Activated T-cell treated with anti-CD3 and anti-CD28 coated beads, Interleukin-2, amount 50 U/mL, for 72 hours (primary cell): ENCODE data around the gene RERE. TPM values are rescaled to one million over a fixed set of nuclear protein-coding genes. Genes with fewer than 3 reads are reported as not detected.

Source experiments
- ATAC-seq, 2 donors: fragments of 150-1000 bp; cut with Tn5 transposase; replicated peaks in 1 of 2; 2 replicates each; pipeline ENCODE4 v1.10.0; 2021; ENCODE audit warnings: moderate library complexity in 2 of 2, mild to moderate bottlenecking in 1 of 2
- DNase-seq, 2 donors: peaks; one replicate each; pipeline ENCODE4 v3.0.0; 2021 to 2022; ENCODE audit warnings: mixed read lengths in 1 of 2
- H3K27ac Mint-ChIP-seq: one replicate; pipeline ENCODE4 v1.8.0; 2022; ENCODE audit warnings: mild to moderate bottlenecking, moderate library complexity, mixed read lengths
- H3K27me3 Mint-ChIP-seq: one replicate; pipeline ENCODE4 v1.8.0; 2022; ENCODE audit warnings: low read depth, mixed read lengths
- H3K36me3 Mint-ChIP-seq, 2 donors: one replicate each; pipeline ENCODE4 v1.8.0; 2022; ENCODE audit warnings: mixed read lengths in 2 of 2, mild to moderate bottlenecking in 1 of 2; ENCODE audit not compliant: insufficient read depth in 2 of 2
- H3K4me1 Mint-ChIP-seq: one replicate; pipeline ENCODE4 v1.8.0; 2022; ENCODE audit warnings: low read depth, mixed read lengths
- H3K4me3 Mint-ChIP-seq, 2 donors: one replicate each; pipeline ENCODE4 v1.8.0; 2022; ENCODE audit warnings: mild to moderate bottlenecking in 2 of 2, mixed read lengths in 2 of 2, moderate library complexity in 2 of 2
- H3K9me3 Mint-ChIP-seq, 2 donors: one replicate each; pipeline ENCODE4 v1.8.0; 2022; ENCODE audit warnings: mixed read lengths in 2 of 2
- total RNA-seq, 2 donors: library from RNA; stranded (reverse); gene quantifications; one replicate each; pipeline ENCODE4 v1.2.3, GENCODE V29; 2022

The RERE gene
- total RNA-seq, 2 donors from 2014 or later: 98.7 to 105 TPM

DNA sequence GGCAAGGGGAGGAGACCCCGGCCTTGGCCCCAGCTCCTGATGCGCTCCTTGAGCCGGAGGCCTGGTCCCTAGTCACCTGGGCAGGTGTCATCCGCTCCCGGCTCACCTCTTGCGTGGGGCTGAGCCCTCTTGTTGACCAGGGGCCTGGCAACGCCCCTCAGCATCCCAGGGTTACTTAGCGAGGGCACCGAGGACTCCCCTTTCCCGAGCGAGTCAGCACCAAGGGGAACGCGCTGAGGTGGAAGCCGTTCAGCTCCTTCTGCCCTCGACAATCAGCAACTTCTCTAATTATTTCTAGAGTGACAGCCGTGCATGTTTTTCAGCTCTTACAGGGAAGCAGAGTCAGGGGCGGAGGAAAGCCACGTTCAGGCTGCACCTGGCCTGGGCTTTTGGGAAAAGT is 499.0 kb downstream of the RERE start:
- DNase-seq (no peak), ATAC-seq (peak in 1 of 2 donors; percentile 6)
- Mint-ChIP-seq H3K4me3 (peak overlapping the region; percentile 75 to 83), H3K4me1 (peaks cover 43% of the 10 kb centered on the region), H3K36me3 (peaks cover 0 to 3% of the 10 kb centered on the region in 2 donors), H3K27me3 (peaks cover 42% of the 10 kb centered on the region), H3K27ac (no peak overlapping the region), H3K9me3 (peaks cover 3% of the 10 kb centered on the region in 2 donors)

DNA sequence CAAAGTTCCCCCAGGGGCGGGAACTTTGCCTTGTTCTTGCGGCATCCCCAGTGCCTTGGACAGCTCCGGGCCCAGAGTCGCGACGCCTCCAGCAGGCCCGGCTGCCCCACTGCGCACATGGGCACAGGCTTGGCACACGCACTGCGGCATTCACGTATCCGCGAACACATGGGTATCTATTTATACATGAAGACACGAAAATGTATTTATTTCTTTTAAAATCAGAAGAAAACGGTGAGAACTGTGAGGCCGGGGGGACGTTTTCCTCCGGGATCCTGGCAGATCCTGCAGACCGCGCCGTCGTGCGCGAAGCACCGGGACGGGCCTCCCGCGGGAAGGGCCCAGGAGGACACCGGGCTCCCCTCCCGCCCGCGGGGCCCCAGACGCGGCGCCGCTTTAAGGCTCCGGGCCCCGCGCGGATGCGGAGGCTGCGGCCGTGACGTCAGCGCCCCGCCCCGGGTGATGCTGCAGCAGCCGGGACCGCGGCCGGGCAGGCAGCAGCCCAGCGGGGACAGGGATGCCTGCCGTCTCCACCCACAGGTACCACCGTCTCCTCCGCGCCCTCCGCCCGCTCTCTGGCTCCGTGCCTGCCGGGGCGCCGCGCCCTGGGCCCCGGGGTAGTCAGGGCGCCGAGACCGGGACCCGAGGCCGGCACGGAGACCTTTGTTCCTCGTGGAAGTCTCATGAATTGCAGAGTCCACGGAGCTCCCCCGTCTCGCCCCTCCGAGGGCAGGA is 499.6 kb downstream of the RERE start, which contains the start of gene SLC45A1:
SLC45A1 (plus strand) TSS at position 468 of the 735 bp plus-strand sequence. CDS start 6,216 bp downstream, outside the sequence.
- H3K27me3 Mint-ChIP-seq: peaks cover 42% of the 10 kb centered on the region
- peak; percentile 96 to 98 for ATAC-seq
- H3K9me3 Mint-ChIP-seq: peaks cover 3% of the 10 kb centered on the region in 2 donors
- DNase-seq: peak; percentile 88 to 91
- peaks cover 0 to 3% of the 10 kb centered on the region in 2 donors for H3K36me3 Mint-ChIP-seq
- no peak within 1 kb of the TSS for H3K27ac Mint-ChIP-seq
- peaks cover 43% of the 10 kb centered on the region for H3K4me1 Mint-ChIP-seq
- peak within 1 kb of the TSS; percentile 80 to 83 for H3K4me3 Mint-ChIP-seq

DNA sequence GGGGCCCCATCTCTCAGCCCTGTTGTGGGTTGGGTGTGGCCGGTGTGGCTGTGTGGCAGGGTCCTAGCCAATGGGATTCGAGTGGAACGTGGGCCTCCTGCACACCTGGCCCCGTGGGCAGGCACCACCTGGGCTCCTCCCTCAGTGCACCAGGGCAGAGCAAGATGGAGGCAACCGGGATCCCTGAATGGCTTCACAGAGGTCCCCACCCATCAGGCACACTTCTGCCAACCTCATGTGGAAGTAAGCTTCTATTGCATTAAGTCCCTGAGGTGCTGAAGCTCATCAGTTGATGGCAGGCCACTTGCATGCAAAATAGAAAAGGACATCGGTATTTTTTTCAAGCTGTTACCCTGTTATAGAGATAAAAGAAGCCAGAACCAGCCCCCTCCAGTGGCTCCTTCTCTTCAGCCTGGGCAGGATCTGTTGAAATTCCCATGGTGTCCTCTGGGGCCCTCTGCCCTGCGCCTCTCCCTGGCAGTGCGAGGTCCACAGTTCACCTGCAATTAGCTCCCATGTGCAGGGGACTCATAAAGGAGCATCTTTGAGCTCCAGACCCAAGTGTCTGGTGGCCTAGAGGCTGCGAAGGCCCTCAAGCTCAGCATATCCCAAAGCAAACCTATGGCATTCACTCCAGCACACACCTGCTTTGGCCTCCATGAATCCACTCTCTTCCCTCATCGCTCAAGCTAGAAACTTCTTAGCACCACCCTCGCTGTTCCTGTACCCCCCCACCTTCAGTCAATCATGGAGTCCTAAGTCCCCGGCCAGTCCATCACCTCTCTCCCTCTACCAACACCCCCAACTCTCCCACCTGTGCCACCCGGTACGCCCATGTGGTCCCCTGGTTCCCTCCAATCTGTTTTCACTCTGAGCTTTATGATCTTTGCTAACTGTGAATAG is 501.6 kb downstream of the RERE start:
- Mint-ChIP-seq H3K4me1 (peaks cover 34% of the 10 kb centered on the region), H3K4me3 (no peak overlapping the region), H3K36me3 (no peaks in the 10 kb centered on the region), H3K27ac (no peak overlapping the region), H3K27me3 (peaks cover 42% of the 10 kb centered on the region), H3K9me3 (no peaks in the 10 kb centered on the region)
- ATAC-seq: no peak
- DNase-seq: no peak

DNA sequence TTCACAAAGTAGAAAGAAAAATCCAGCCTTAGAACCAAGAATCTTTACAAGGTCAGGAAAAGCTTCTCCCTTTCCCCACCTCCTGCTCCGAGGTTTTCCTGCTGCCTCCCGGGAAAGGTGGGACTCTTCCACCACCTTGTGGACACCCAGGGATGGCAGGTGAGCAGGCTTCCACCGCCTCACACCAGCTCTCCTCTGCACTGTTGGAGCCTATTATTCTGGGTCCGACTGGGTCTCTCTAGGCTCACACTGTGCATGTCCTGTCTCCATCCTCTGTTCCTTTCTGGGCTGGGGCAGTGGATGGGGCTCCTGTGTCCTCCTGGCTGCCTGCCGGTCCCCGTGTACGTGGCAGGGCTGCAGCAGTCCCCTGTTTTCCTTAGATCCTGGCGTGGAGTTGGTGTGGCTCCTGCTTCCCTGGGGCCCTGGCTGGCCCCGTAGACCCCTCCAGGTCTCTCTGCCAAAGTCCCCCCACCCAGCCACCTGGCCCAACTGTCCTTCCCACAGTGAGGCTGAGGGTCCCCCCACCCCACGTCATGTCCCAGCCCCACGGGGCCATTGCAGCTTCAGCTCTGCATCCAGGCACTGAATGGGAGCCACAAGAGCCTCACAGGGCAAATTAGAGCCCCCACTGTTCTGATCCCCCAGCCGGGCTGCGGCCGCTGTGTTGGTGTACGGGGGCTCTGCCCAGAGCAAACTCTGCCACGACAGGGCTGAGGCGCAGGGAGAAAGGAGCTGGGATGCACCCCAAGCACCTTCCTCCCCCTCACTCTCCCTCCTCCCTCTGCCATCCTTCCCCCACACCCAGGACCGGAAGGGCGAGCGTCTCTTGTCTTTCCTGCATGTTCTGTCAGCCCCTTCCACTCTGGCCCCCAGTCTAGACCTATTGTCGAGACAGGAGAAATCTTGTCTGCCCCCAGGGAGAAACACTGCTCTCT is 502.8 kb downstream of the RERE start:
- Mint-ChIP-seq H3K4me1 (peaks cover 34% of the 10 kb centered on the region), H3K27me3 (peaks cover 42% of the 10 kb centered on the region), H3K27ac (no peak overlapping the region), H3K9me3 (no peaks in the 10 kb centered on the region), H3K36me3 (no peaks in the 10 kb centered on the region), H3K4me3 (no peak overlapping the region)
- ATAC-seq (peak; percentile 32 to 38), DNase-seq (peak; percentile 55 to 56)

DNA sequence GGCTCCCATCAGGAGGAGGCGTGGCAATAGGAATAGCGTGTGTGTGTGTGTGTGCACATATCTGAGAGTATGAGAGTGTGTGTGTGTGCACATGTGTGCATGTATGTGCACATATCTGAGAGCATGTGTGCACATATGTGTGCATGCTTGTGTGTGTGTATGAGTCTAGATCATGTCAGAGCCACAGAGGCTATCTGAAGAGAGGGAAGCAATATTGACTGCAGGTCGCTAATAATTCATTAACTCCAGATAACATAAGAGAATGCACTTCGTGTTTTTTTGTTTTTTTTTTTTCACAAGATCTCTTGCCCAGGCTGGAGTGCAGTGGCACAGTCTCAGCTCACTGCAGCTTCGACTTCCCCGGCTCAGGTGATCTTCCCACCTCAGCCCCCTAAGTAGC is 504.2 kb downstream of the RERE start:
- DNase-seq: no peak
- Mint-ChIP-seq H3K9me3 (no peaks in the 10 kb centered on the region), H3K27ac (no peak overlapping the region), H3K27me3 (peaks cover 37% of the 10 kb centered on the region), H3K36me3 (no peaks in the 10 kb centered on the region), H3K4me3 (no peak overlapping the region), H3K4me1 (peaks cover 29% of the 10 kb centered on the region)
- ATAC-seq: no peak

DNA sequence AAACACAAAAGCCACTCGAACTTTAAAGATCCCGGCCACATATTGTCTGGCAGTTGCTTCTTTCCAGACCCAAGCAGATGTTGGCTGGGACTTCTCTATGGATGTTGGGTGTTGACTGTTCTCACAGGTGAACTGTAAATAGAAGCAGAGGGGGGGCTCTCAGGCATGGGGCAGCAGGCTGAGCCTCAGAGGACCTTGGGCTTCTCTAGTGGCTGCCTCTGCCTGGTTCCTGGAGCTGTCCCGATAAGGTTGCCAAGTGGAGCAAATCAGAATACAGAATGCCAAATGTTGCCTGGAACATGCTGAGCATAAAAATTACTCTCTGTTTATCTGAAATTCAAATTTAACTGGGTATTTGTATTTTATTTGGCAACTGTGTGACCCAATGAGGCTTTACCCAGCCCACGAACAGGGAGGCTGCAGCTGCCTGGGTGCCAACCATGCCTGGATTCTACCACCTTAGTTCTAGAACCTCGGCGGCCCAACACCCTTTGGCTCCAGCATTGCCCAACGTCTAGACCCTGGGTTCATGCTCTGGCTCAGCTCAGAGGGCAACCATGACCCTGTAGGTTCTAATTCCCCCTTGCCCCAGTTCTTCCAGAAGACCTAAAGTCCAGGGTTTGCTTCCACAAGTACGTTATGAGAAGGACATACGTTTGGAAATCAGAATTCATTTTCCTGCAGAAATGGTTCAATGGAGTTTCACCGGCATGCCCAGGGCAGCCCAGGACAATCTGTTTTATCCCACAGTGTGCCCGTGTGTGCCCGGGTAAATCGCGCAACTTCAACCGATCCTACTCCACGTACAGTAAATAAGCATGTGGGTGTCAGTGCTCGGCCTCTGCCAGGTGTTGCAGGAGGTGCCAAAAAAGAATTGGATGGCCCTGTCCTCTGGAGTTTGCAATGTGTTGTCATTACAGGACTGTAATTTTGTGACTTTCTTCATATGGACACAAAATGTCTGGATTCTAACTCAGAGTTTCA is 504.9 kb downstream of the RERE start:
- Mint-ChIP-seq H3K4me3 (no peak overlapping the region), H3K27me3 (peaks cover 37% of the 10 kb centered on the region), H3K27ac (no peak overlapping the region), H3K4me1 (peaks cover 27% of the 10 kb centered on the region), H3K36me3 (no peaks in the 10 kb centered on the region), H3K9me3 (no peaks in the 10 kb centered on the region)
- ATAC-seq (no peak), DNase-seq (no peak)

DNA sequence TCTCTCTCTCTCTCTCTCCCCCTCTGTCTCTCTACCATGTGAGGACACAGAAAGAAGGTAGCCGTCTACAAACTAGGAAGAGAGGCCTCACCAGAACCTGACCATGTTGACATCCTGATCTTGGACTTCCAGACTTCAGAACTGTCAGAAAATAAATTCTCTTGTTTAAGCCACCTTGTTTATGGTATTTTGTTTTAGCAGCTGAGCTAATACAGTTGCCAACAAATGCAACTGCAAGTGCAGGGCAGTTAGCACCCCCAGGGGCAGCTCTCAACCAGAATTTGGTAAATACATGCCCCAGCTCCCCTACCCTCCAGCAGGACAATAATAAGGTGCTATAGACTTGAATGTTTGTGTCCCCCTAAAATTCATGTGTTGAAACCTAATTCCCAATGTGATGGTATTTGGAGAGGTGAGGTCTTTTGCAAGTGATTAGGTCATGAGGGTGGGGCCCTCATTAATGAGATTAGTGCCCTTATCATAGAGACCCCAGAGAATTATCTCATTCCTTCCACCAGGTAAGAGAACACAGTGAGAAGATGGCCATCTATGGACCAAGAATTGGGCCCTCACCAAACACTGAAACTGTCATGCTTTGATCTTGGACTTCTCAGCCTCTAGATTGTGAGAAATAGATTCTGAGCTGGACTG is 506.2 kb downstream of the RERE start:
- H3K4me3 Mint-ChIP-seq: no peak overlapping the region
- H3K27ac Mint-ChIP-seq: no peak overlapping the region
- peaks cover 26% of the 10 kb centered on the region for H3K27me3 Mint-ChIP-seq
- DNase-seq (no peak), ATAC-seq (no peak)
- no peaks in the 10 kb centered on the region for H3K36me3 Mint-ChIP-seq
- H3K9me3 Mint-ChIP-seq: no peaks in the 10 kb centered on the region
- H3K4me1 Mint-ChIP-seq: peaks cover 24% of the 10 kb centered on the region

DNA sequence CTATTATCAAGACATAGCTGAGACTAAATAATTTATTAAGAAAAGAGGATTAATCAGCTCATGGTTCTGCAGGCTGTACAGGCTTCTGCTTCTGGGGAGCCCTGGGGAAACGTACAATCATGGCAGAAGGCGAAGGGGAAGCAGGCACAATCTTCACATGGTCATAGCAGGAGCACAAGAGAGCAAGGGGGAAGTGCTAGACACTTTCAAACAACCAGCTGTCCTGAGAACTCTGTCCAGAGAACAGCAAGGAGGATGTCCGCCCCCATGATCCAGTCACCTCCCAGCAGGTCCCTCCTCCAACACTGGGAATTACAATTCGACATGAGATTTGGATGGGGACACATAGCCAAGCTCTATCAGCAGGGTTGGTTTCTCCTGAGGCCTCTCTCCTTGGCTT is 509.8 kb downstream of the RERE start:
- Mint-ChIP-seq H3K9me3 (no peaks in the 10 kb centered on the region), H3K27me3 (peaks cover 6% of the 10 kb centered on the region), H3K36me3 (no peaks in the 10 kb centered on the region), H3K4me1 (no peaks in the 10 kb centered on the region), H3K4me3 (no peak overlapping the region), H3K27ac (no peak overlapping the region)
- no peak for DNase-seq
- ATAC-seq: no peak

DNA sequence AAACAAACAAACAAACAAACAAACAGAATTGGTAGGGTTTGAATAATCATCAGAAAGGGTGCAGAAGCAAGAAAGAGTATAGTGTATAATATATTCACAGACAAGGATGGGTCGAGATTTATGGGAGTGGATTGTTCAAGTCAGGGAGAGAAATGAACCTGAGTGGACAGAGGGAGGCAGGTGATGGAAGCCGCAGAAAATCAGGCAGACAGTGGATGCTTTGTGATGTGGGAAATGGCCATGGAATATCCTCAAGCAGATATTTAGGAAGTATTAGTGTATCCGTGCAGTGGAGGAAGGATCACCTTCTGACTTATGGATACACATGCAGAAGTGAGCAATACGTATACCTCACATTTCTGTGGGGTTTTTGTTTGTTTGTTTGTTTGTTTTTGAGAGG is 513.6 kb downstream of the RERE start:
- no peak overlapping the region for H3K27ac Mint-ChIP-seq
- H3K4me1 Mint-ChIP-seq: peaks cover 4% of the 10 kb centered on the region
- H3K9me3 Mint-ChIP-seq: no peaks in the 10 kb centered on the region

DNA sequence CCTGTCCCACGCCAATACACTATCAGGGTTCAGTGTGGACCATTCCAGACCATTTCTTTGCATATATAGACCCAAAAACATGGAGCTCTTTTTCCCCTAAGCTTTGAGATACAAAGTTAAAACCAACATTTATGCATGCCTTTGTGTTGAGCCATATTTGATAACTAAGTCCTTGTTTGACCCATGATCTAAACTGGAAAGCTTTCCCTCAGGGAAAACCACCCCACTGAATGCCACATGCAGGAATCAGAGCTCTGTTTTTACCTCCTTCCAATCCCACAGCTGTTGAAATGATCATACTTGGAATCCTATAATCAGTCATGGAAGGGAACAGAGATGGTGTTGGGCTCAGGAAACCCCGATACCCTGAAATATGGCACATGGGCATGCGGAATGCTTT is 514.3 kb downstream of the RERE start:
- H3K9me3 Mint-ChIP-seq: no peaks in the 10 kb centered on the region

More for the DNA sequence above, 513.6 kb downstream of the RERE start:
- ATAC-seq: no peak
- Mint-ChIP-seq H3K27me3 (peaks cover 12% of the 10 kb centered on the region), H3K36me3 (no peaks in the 10 kb centered on the region), H3K4me3 (no peak overlapping the region)
- DNase-seq: no peak

More for the DNA sequence above, 514.3 kb downstream of the RERE start:
- Mint-ChIP-seq H3K36me3 (no peaks in the 10 kb centered on the region), H3K27me3 (peaks cover 12% of the 10 kb centered on the region), H3K27ac (no peak overlapping the region), H3K4me3 (no peak overlapping the region), H3K4me1 (peaks cover 4% of the 10 kb centered on the region)
- DNase-seq: no peak
- ATAC-seq: no peak
